ENCODE results near the gene PLA2G2C. TPM values are rescaled to one million over a fixed set of nuclear protein-coding genes. Genes with fewer than 3 reads are reported as not detected.

Gene PLA2G2C
- total and polyA plus RNA-seq, 5 experiments from 2014 or later = not detected

DNA sequence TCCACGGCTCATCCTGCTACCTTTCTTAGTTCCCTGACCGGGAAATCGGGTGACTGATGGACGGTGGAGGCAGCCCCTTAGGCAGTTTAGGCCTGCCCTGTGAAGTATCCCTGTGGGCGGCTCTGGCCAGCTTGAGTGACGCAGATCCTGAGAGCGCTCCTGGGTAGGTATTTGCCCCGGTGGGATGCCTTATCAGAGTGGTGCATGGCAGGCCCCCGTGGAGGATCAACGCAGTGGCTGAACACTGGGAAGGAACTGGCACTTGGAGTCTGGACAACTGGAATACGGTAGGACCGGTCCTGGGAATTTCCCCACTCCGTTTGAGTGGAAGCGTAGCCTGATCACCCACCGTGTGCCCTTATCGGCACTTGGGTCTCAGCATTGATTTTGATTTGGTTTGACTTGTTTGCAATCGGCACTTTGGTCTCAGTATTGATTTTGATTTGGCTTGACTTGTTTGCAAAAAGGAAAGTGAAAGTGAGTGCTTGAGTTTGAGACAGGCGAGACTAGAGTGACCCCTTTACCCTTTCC is 32.0 kb downstream of the PLA2G2C start:
- peak overlapping the region in 3 of 10 donors; percentile 11 to 50 (median 33) for H3K4me3 Mint-ChIP-seq
- peaks cover 4 to 19% (median 10%) of the 10 kb centered on the region in 4 donors for H3K4me1 Mint-ChIP-seq
- no peak for DNase-seq
- peak overlapping the region in 2 of 10 donors; percentile 39 to 49 for H3K27ac Mint-ChIP-seq
- POLR2A ChIA-PET = no interaction called here
- peaks cover 0 to 6% (median 0%) of the 10 kb centered on the region in 5 donors for H3K27me3 Mint-ChIP-seq
- no peak for ATAC-seq
- H3K9me3 Mint-ChIP-seq = peaks cover 0 to 24% (median 2%) of the 10 kb centered on the region in 9 donors
- peaks cover 0 to 7% (median 4%) of the 10 kb centered on the region in 3 donors for H3K36me3 Mint-ChIP-seq

DNA sequence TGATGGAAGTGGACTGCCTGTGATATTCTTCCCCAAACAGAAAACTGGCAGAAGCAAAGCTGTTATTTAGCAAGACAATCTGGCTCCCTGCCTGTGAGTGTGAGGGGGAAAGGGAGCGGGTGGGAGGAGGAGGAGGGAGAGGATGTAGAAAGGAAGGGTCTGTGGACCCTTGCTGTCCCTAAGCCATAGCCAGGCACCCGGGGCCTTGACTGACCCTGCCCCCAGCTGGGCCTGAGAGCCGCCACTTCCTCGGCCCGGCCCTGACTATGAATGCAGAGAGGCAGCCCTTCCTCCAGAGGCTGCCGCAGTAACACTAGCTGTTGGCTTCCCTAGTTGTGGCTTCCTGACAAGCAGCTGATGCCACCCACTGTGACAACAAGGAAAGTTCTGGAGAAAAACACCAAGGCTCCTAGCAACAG is 33.3 kb downstream of the PLA2G2C start:
- no peak for DNase-seq
- Mint-ChIP-seq H3K27me3 (peaks cover 0 to 6% (median 0%) of the 10 kb centered on the region in 5 donors), H3K4me3 (no peak overlapping the region), H3K4me1 (peaks cover 4 to 19% (median 10%) of the 10 kb centered on the region in 4 donors), H3K9me3 (peaks cover 0 to 10% (median 0%) of the 10 kb centered on the region in 9 donors), H3K27ac (no peak overlapping the region), H3K36me3 (no peaks in the 10 kb centered on the region)
- ATAC-seq = no peak
- POLR2A ChIA-PET = no interaction called here

DNA sequence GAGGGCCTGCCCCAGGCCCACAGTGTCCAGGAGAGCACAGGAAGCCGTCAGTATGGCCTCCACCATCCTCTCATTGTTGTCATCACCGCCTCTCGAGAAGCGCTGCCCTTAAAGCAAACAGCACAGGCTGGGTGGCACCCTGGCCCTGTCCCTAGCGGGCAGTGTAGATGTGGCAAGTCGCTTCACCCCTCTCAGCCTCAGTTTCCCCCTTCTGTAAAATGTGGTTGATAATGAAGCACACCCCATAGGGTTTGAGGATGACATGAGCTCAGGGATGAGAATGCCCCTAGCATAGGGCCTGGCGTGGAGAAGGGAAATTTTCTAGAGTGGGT is 33.8 kb downstream of the PLA2G2C start:
- H3K27ac Mint-ChIP-seq = peak overlapping the region in 3 of 10 donors; percentile 50 to 64 (median 53)

DNA sequence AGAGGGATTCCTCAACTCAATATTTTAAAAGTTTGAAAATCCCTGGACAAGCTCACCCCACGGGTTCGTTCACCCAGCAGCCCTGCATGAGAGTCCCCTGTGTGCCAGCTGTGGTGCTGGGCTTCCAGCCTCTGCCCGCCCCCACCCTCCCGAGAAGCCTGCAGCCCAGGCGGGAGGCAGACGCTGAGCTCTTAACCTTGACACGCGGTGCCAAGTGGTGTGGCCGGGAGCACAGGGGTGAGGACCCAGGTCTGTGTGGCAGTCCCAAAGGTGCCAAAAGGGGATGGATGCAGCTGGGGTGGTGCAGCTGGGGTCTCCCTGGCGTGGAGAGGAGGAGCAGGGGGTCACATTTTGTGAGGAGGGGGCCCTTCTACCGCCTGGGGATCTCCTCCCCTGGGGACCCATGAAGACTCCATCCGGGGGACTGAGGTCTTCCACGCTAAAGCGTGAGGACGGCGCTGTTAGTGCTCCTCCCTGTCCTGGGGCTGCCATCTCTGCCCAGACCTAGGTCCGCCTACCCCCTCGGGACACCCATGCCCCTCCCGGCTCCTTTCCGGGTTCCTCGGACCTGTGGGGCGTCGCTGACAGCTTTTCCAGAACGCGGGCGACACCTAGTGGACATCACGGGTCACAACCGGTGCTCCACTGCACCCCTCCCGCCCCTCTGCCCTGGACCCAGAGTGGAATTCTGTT is 34.3 kb downstream of the PLA2G2C start:
- peaks cover 0 to 6% (median 0%) of the 10 kb centered on the region in 5 donors for H3K27me3 Mint-ChIP-seq
- H3K27ac Mint-ChIP-seq = peak overlapping the region in 4 of 10 donors; percentile 3 to 81 (median 57)
- peaks cover 0 to under 1% (median 0%) of the 10 kb centered on the region in 9 donors for H3K9me3 Mint-ChIP-seq
- H3K4me3 Mint-ChIP-seq = peak overlapping the region; percentile 72 to 88 (median 82)
- peaks cover 4 to 19% (median 10%) of the 10 kb centered on the region in 4 donors for H3K4me1 Mint-ChIP-seq
- H3K36me3 Mint-ChIP-seq = no peaks in the 10 kb centered on the region
- POLR2A ChIA-PET = interaction anchor here (0.6 kb wide), 1 partner anchor 73 kb away, joined by 5 read pairs; no protein-coding TSS in a partner anchor
- DNase-seq = peak; percentile 60 to 85 (median 72)
- ATAC-seq = peak; percentile 92 to 98

More for the DNA sequence above, 33.8 kb downstream of the PLA2G2C start:
- ATAC-seq (peak; percentile 5 to 24), DNase-seq (no peak)
- peaks cover 4 to 19% (median 10%) of the 10 kb centered on the region in 4 donors for H3K4me1 Mint-ChIP-seq
- POLR2A ChIA-PET = no interaction called here
- peak overlapping the region in 6 of 10 donors; percentile 72 to 88 (median 84) for H3K4me3 Mint-ChIP-seq
- H3K36me3 Mint-ChIP-seq = no peaks in the 10 kb centered on the region
- H3K27me3 Mint-ChIP-seq = peaks cover 0 to 6% (median 0%) of the 10 kb centered on the region in 5 donors
- peaks cover 0 to 6% (median 0%) of the 10 kb centered on the region in 9 donors for H3K9me3 Mint-ChIP-seq

DNA sequence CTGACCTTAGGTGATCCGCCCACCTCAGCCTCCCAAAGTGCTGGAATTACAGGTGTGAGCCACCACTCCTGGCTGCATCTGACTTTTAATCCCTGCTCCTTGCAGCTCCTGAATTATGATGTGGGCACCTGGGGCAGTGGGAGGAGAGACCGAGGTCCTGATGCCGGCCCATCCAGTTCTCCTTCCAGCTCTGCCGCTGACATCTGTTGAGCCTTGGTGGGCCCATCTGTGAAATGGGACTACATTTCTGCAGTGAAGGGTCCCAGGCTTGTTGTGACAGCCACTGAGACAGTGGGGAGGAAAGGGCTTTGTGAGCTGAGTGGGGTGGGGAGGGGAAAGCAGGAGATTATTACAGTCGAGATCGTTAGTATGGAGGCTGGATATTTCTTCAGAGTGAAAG is 35.3 kb downstream of the PLA2G2C start:
- Mint-ChIP-seq H3K36me3 (no peaks in the 10 kb centered on the region), H3K4me1 (peaks cover 4 to 19% (median 10%) of the 10 kb centered on the region in 4 donors), H3K9me3 (no peaks in the 10 kb centered on the region), H3K27me3 (peaks cover 0 to 6% (median 0%) of the 10 kb centered on the region in 5 donors), H3K27ac (no peak overlapping the region), H3K4me3 (peak overlapping the region in 6 of 10 donors; percentile 10 to 48 (median 24))
- ATAC-seq = no peak
- POLR2A ChIA-PET = no interaction called here
- no peak for DNase-seq

DNA sequence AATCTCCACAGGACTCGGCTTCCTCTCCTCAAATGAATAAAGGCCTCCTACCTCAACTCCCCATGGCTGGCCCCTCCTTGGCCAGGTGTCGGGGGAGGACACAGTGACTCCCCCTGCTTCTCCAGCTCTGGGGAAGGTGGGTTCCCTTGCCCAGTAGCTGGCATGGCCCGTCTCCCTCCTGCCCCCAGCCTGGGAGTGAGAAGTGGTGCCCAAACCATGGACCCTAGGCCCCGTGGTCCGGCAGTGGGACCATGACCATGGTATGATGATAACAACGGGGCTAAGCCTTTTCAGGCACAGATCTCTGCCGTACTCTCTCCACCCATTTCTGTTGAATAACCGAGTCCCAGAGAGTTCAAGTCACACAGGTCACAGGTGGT is 36.0 kb downstream of the PLA2G2C start:
- H3K36me3 Mint-ChIP-seq = no peaks in the 10 kb centered on the region
- POLR2A ChIA-PET = no interaction called here
- no peak for ATAC-seq

DNA sequence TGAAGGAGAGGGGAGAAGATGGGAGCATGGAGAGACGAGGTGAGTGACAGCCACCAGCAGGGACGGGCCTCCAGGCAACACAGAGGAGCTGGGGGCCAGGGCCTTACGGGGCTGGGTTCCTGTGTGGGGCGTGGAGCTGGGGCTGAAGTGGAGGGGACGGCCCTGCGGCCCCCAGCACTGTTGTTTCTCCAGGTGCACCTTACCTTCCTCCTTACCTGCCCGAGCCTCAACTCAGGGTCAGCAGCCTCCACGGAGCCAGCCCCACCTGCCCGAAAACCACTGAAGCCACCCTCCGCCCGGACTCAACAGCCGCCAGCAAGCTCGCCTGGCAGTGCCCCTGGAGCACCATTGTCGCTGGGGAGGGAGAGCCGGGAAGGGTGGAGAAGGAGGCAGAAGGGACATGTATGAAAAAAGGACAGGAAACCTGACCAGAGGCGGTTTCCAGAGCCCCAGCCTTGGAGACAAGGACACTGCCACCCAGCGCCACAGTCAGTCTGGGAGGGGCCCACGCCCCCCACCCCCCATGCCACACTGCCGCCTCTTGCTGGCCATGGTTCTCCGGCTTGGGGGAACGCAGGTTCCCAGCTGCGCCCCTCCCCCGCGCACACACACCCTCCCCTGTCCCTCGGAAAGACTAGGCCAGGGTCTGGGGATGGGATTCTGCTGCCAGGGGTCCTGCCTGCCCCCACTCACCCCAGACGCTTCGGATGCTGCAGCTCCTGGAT is 36.6 kb downstream of the PLA2G2C start:
- POLR2A ChIA-PET = no interaction called here
- ATAC-seq = no peak
- Mint-ChIP-seq H3K27me3 (peaks cover 0 to 6% (median 0%) of the 10 kb centered on the region in 5 donors), H3K4me3 (no peak overlapping the region), H3K27ac (no peak overlapping the region), H3K4me1 (peaks cover 3 to 16% (median 8%) of the 10 kb centered on the region in 4 donors), H3K9me3 (no peaks in the 10 kb centered on the region), H3K36me3 (no peaks in the 10 kb centered on the region)
- no peak for DNase-seq

More for the DNA sequence above, 36.0 kb downstream of the PLA2G2C start:
- H3K27me3 Mint-ChIP-seq = peaks cover 0 to 6% (median 0%) of the 10 kb centered on the region in 5 donors
- DNase-seq = no peak
- no peak overlapping the region for H3K27ac Mint-ChIP-seq
- H3K9me3 Mint-ChIP-seq = no peaks in the 10 kb centered on the region
- no peak overlapping the region for H3K4me3 Mint-ChIP-seq
- peaks cover 4 to 19% (median 10%) of the 10 kb centered on the region in 4 donors for H3K4me1 Mint-ChIP-seq

DNA sequence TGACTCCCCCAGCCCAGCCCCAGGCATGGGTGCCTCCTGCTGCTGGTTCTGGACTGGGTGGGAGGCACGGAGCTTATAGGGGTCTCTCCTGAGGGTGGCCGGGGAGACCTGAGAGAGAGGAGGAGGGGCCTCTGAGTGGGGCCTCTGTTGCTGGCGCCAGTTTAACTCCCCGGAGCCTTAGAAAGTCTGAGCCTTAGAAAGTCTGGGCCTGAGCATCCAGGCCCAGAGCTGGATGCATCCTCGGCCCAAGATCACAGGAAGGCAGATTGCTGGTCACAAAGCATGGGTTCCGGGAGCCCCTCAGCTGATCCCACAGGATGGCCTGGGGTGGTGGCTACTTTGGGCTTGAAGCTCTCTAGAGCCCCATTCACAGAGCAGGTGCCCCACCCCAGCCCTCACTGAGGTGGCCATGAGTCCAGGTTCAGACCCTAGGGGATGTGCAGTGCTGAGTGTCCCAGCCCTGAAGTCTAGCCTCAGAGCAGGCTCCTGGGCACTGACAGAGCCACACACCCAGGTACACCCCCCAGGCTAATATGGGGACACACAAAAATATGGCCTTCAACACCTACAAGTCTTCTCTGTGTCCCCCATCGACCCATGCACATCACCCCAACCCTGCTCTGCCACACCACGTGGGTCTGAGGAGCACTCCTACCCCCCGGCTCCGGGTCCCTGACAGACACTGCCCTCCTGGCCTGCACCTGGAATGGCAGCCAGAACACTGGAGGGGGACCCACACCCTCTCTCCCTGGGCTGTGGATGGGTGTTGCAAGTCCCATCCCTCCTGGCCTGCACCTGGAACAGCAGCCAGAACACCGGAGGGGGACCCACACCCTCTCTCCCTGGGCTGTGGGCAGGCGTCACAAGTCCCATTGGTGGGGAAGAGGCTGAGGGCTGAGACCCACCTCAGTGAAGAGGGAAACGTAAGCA is 37.5 kb downstream of the PLA2G2C start:
- H3K27me3 Mint-ChIP-seq = peaks cover 0 to 6% (median 0%) of the 10 kb centered on the region in 5 donors
- POLR2A ChIA-PET = no interaction called here
- ATAC-seq (no peak), DNase-seq (no peak)
- H3K27ac Mint-ChIP-seq = no peak overlapping the region
- H3K4me3 Mint-ChIP-seq = no peak overlapping the region
- H3K4me1 Mint-ChIP-seq = peaks cover 0 to 10% (median 4%) of the 10 kb centered on the region in 4 donors
- H3K36me3 Mint-ChIP-seq = no peaks in the 10 kb centered on the region
- H3K9me3 Mint-ChIP-seq = no peaks in the 10 kb centered on the region

DNA sequence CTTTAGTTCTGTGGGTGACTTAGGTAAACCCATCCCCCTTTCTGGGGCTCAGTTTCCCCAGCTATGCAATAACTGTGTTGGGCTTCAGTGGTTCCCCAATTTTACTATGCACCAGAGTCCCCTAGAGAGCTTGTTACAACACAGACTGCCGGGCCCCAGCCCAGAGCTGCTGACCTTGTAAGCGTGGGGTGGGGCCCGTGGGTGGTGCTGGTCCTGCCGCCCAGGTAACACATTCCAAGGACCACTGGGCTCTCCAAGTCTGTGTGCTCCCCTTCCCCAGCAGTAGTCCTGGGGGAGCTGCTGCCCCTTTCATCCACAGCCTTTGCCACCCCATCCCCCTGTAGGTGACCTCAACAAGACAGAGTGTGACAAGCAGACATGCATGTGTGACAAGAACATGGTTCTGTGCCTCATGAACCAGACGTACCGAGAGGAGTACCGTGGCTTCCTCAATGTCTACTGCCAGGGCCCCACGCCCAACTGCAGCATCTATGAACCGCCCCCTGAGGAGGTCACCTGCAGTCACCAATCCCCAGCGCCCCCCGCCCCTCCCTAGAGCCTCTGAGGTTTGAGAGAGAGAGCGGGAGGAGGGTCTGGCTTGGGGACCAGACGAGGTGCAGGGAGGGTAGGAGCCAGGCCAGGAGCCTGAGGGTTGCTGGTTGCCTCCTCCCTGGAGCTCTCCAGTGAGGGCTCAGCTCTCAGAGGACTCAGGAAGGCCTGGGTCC is 38.3 kb downstream of the PLA2G2C start:
- Mint-ChIP-seq H3K9me3 (no peaks in the 10 kb centered on the region), H3K4me1 (peaks cover 0 to 10% (median 4%) of the 10 kb centered on the region in 4 donors), H3K4me3 (no peak overlapping the region), H3K36me3 (no peaks in the 10 kb centered on the region), H3K27me3 (peaks cover 0 to 6% (median 0%) of the 10 kb centered on the region in 5 donors), H3K27ac (no peak overlapping the region)
- ATAC-seq (no peak), DNase-seq (no peak)
- POLR2A ChIA-PET = no interaction called here

DNA sequence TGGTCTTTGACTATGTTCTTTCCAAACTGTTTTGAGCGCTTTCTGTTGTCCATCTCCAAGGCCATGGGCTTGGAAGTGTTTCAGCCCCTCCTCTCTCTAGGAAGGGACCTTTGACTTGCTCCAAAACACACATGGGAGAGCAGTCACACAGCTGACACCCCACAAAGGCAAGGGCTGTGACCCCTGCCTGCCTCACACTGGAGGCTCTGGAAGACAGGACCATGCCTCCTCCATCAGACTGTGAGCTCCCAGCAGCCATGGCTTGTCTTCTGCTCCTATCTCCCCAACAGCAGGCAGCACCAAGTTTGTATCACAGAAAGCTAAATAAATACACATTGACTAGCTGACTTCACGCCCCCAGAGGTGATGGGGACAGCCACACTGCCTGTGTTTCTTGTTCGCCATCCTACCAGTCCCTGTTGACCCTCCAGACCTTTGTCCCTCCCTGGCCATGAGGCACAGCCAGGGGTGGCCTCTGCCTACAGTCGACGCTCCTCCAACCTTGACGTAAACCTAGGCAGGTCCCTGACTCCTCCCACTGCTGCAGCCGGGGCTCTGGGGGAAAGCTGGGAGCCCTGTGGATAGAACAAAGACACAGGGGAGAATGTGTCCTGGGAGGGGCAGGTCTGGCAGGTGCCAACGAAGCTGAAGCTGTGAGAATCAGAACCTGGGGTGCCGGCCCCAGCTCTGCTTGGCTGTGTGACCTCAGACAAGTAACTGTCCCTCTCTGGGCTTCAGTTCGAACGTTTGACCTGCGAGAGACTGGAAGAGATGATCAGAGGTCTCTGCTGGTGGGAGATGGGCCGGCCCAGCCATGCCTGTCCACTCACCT is 42.4 kb downstream of the PLA2G2C start:
- Mint-ChIP-seq H3K27ac (peak overlapping the region in 1 of 10 donors; percentile 43), H3K9me3 (no peaks in the 10 kb centered on the region)
- POLR2A ChIA-PET = no interaction called here

DNA sequence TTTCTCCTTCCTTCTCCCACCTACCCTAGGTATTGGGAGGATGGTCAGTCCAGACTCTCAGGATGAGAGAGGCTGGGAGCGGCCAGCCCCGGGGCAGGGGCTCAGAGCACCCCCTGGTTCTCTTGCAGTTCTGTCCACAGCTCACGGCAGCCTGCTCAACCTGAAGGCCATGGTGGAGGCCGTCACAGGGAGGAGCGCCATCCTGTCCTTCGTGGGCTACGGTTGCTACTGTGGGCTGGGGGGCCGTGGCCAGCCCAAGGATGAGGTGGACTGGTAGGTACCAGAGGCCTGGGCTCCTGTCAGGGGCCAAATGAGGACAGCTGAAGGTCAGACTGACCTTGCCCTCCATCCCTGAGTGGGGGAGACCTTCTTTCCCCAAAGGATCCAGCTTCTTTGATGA is 43.0 kb downstream of the PLA2G2C start:
- no peaks in the 10 kb centered on the region for H3K9me3 Mint-ChIP-seq
- POLR2A ChIA-PET = no interaction called here
- DNase-seq (no peak), ATAC-seq (no peak)
- no peaks in the 10 kb centered on the region for H3K36me3 Mint-ChIP-seq
- H3K27me3 Mint-ChIP-seq = peaks cover 4 to 20% (median 8%) of the 10 kb centered on the region in 5 donors
- no peaks in the 10 kb centered on the region for H3K4me1 Mint-ChIP-seq
- no peak overlapping the region for H3K27ac Mint-ChIP-seq
- H3K4me3 Mint-ChIP-seq = no peak overlapping the region

More for the DNA sequence above, 42.4 kb downstream of the PLA2G2C start:
- Mint-ChIP-seq H3K4me1 (no peaks in the 10 kb centered on the region), H3K36me3 (no peaks in the 10 kb centered on the region), H3K4me3 (no peak overlapping the region), H3K27me3 (peaks cover 3 to 15% (median 8%) of the 10 kb centered on the region in 5 donors)
- DNase-seq = no peak
- no peak for ATAC-seq

All from naive thymus-derived CD8-positive, alpha-beta T cell (primary cell).